ENCODE measurements around the gene EPB41.
"Not testable (repeated sequence)": the region's sequence is repeated elsewhere in the genome, so short reads cannot be mapped to it uniquely, and the experiment has no call there.

The EPB41 gene

GRCh38 chr1:28927648-28928313 lies 13.4 kb downstream of the EPB41 start:
- ATAC-seq (peak; percentile 30), DNase-seq (no peak)

- ATAC-seq: peak; percentile 44
- DNase-seq: no peak
Observed at GRCh38 chr1:28928314-28928941, 14.1 kb downstream of the EPB41 start.

- ATAC-seq: peak; percentile 82
- DNase-seq: no peak
Observed at GRCh38 chr1:28933277-28933676, 18.9 kb downstream of the EPB41 start.

- ATAC-seq (no peak), DNase-seq (no peak)
Observed at GRCh38 chr1:28933918-28934317, 19.5 kb downstream of the EPB41 start.

GRCh38 chr1:28934676-28935075 lies 20.3 kb downstream of the EPB41 start:
- no peak for ATAC-seq
- DNase-seq: no peak

- ATAC-seq: no peak
- DNase-seq: no peak
Observed at GRCh38 chr1:28935293-28935692, 20.9 kb downstream of the EPB41 start.

GRCh38 chr1:28936094-28936493 lies 21.7 kb downstream of the EPB41 start:
- DNase-seq (no peak), ATAC-seq (no peak)

GRCh38 chr1:28936528-28936927 lies 22.2 kb downstream of the EPB41 start:
- DNase-seq (no peak), ATAC-seq (no peak)

GRCh38 chr1:28943581-28943980 lies 29.2 kb downstream of the EPB41 start:
- not testable (repeated sequence) for ATAC-seq, DNase-seq

- DNase-seq: no peak
- ATAC-seq: no peak
Observed at GRCh38 chr1:28950006-28950405, 35.6 kb downstream of the EPB41 start.

- ATAC-seq: no peak
- no peak for DNase-seq
Observed at GRCh38 chr1:28950449-28950848, 36.1 kb downstream of the EPB41 start.

GRCh38 chr1:28954126-28954726 lies 39.9 kb downstream of the EPB41 start:
- DNase-seq (no peak), ATAC-seq (no peak)

GRCh38 chr1:28956038-28956464 lies 41.7 kb downstream of the EPB41 start:
- peak; percentile 66 for ATAC-seq
- DNase-seq: no peak

GRCh38 chr1:28962114-28962831 lies 47.9 kb downstream of the EPB41 start:
- not testable (repeated sequence) for DNase-seq
- peak; percentile 91 for ATAC-seq

- DNase-seq (no peak), ATAC-seq (no peak)
Observed at GRCh38 chr1:28965271-28965870, 51.0 kb downstream of the EPB41 start.

GRCh38 chr1:28966617-28967016 lies 52.2 kb downstream of the EPB41 start:
- ATAC-seq (no peak), DNase-seq (no peak)

GRCh38 chr1:28971980-28972771 lies 57.8 kb downstream of the EPB41 start:
- ATAC-seq (peak; percentile 69), DNase-seq (no peak)

- DNase-seq (no peak), ATAC-seq (no peak)
Observed at GRCh38 chr1:28973596-28974421, 59.4 kb downstream of the EPB41 start.

- DNase-seq (no peak), ATAC-seq (no peak)
Observed at GRCh38 chr1:28974432-28974831, 60.1 kb downstream of the EPB41 start.

- no peak for DNase-seq
- no peak for ATAC-seq
Observed at GRCh38 chr1:28976248-28976647, 61.9 kb downstream of the EPB41 start.

GRCh38 chr1:28981210-28981609 lies 66.8 kb downstream of the EPB41 start:
- no peak for DNase-seq
- no peak for ATAC-seq

Data from stimulated activated naive CD8-positive, alpha-beta T cell treated with anti-CD3 and anti-CD28 coated beads, Interleukin-15, Interleukin-2, amounts not matched to agents 100 U/mL and 50 U/mL, for 24 hours (primary cell).